Measurements from ENCODE around the gene ANKRD40.

Gene ANKRD40

GRCh38 chr17:50668838-50669581, 38.7 kb downstream of the ANKRD40 start:
- DNase-seq (ENCODE audit: low read depth), result no peak

- DNase-seq (ENCODE audit: low read depth), result no peak
Observed at GRCh38 chr17:50668025-50668837, 39.5 kb downstream of the ANKRD40 start.

DNA sequence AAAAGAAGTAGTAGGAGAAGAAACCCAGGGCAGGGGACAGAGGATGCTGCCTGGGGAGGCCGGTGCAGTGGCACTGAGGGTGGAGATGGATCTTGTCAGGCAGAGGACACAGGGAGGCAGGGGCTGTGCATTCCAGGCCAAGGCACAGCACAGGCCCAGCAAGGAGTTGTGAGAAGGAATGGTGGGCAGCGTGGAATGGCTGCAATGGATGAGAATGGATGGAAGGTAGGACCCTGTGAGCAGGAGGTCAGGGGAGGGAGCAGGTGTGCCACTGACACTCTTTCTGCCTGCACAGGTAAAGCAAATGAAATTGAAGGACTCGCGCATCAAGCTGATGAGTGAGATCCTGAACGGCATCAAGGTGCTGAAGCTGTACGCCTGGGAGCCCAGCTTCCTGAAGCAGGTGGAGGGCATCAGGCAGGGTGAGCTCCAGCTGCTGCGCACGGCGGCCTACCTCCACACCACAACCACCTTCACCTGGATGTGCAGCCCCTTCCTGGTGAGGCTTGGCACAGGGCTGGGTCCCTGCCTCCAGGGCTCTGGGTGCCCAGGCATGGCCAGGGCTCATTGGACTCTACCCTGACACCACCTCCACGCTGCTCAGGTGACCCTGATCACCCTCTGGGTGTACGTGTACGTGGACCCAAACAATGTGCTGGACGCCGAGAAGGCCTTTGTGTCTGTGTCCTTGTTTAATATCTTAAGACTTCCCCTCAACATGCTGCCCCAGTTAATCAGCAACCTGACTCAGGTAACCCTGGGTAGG, 40.3 kb downstream of the ANKRD40 start:
- DNase-seq (ENCODE audit: low read depth), result no peak

DNA sequence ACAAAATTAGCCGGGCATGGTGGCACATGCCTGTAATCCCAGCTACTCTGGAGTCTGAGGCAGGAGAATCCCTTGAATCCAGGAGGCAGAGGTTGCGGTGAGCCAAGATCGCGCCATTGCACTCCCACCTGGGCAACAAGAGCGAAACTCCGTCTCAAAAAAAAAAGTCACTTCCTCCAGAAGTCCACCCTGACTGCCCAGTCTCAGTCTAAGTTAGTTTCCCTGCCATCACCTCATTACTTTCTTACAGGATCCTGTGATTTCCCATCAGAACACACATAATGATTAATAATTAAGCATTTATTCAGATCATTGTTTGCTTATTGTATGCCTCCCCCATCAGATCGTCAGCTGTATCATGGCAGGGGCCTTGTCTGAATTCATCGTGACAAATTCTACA, 41.4 kb downstream of the ANKRD40 start:
- DNase-seq (ENCODE audit: low read depth), result no peak

GRCh38 chr17:50665838-50666237, 41.9 kb downstream of the ANKRD40 start:
- no peak for DNase-seq (ENCODE audit: low read depth)

GRCh38 chr17:50664788-50665458, 42.8 kb downstream of the ANKRD40 start:
- no peak for DNase-seq (ENCODE audit: low read depth)

- no peak for DNase-seq (ENCODE audit: low read depth)
Observed at GRCh38 chr17:50663812-50664374, 43.8 kb downstream of the ANKRD40 start.

- no peak for DNase-seq (ENCODE audit: low read depth)
Observed at GRCh38 chr17:50662632-50663225, 45.0 kb downstream of the ANKRD40 start.

- DNase-seq (ENCODE audit: low read depth), result peak; percentile 11
Observed at GRCh38 chr17:50661795-50662391, 45.8 kb downstream of the ANKRD40 start.

GRCh38 chr17:50661348-50661747, 46.4 kb downstream of the ANKRD40 start:
- no peak for DNase-seq (ENCODE audit: low read depth)

- no peak for DNase-seq (ENCODE audit: low read depth)
Observed at GRCh38 chr17:50660887-50661345, 46.8 kb downstream of the ANKRD40 start.

- no peak for DNase-seq (ENCODE audit: low read depth)
Observed at GRCh38 chr17:50660042-50660886, 47.5 kb downstream of the ANKRD40 start.

GRCh38 chr17:50659179-50659578, 48.5 kb downstream of the ANKRD40 start:
- no peak for DNase-seq (ENCODE audit: low read depth)

DNA sequence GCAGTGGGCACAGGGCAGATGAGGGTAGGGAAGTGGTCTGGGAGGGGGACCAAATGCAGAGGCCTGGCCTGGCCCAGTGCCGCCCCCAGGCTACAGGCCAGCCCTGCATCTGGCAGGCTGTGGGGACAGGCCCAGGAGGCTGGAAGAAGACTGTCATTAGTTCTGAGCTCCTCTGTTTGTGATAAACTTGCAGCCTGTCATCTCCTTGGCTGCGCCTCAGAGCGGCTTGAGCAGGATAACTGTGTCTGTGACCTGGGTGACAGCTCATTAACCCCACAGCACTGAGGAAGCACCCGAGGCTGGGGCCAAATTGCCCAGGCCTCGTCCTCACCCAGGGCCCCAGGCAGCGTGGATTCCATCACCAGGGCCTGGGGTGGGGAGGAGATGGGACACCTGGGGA, 49.1 kb downstream of the ANKRD40 start:
- DNase-seq (ENCODE audit: low read depth), result no peak

DNA sequence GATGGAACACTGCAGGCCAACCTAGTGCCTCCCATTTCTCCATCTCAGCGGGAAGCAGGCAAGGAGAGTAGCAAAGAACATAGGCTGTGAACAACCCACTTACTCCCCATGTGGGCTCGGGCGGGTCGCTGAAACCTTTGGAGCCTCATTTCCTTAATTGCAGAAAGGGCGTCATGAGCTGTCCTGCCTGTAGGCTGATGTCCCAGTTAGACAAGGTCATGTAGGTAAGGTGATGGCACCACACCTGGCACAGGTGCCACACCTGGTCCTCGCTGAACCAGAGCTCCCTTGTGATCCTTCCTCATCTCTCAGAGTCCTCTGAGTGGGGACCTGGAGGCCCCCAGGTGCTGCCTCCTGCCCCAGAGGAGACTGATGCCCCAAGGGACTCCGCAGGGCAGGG, 50.1 kb downstream of the ANKRD40 start:
- DNase-seq (ENCODE audit: low read depth), result no peak

GRCh38 chr17:50657054-50657453, 50.7 kb downstream of the ANKRD40 start:
- DNase-seq (ENCODE audit: low read depth), result no peak

DNA sequence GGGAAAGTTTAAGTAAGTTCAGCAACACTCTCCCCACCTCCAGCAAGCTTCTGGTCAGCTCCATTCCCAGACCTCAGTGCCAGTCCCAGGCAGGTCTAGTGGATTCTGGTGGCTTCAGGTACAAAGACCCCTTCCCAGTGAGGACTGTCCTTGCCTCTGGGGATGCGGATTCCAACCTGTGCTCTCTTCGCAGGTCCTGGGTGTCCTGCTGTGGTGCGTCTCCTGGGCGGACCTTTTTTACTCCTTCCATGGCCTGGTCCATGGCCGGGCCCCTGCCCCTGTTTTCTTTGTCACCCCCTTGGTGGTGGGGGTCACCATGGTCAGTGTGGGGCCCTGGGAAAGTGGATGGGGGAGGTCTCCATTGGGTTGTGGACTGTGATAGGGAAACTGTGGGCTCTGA, 51.2 kb downstream of the ANKRD40 start:
- no peak for DNase-seq (ENCODE audit: low read depth)

DNA sequence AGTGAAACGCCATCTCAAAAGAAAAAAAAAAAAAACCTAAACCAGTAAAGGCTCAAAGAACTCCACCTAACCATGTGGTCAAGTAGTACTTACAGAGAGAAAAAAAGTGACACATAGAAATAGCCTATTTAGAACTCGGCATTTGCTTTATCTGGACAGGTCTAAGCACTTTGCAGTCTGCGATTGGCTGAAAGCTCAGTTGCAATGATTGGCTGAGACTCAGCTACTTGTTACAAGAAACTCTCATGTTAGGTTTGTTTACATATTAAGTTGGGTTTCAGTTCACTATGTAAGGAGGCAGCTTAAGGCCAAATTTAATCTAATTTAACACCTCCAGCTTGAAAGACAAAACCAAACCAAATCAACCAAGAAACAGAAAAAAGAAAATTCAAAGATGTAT, 54.0 kb downstream of the ANKRD40 start:
- DNase-seq (ENCODE audit: low read depth), result no peak

- DNase-seq (ENCODE audit: low read depth), result no peak
Observed at GRCh38 chr17:50651661-50652060, 56.1 kb downstream of the ANKRD40 start.
